Keratinocyte (primary cell): Measurements from ENCODE around the gene DLG2. TPM values are rescaled to one million over a fixed set of nuclear protein-coding genes. Genes with fewer than 3 reads are reported as not detected.

Source experiments
- DNase-seq: peaks from one replicate; pipeline ENCODE4 v3.0.0-alpha.2; 2011; ENCODE audit warnings: low read depth, missing footprints, low spot score
- FAIRE-seq: peaks from 2 replicates; lab custom pipeline; 2011; peaks lifted over from hg19 to GRCh38; lab: Jason Lieb, UNC
- H2AFZ ChIP-seq: 2 replicates; pipeline ENCODE4 v1.6.0; 2012; ENCODE audit warnings: low read length, control low read depth, inconsistent platforms; ENCODE audit not compliant: control insufficient read depth
- H3K27ac ChIP-seq: 2 replicates; pipeline ENCODE4 v1.5.1; 2011; ENCODE audit warnings: low read length; ENCODE audit not compliant: control insufficient read depth, insufficient read depth
- H3K27me3 ChIP-seq: 3 replicates; pipeline ENCODE4 v1.6.0; 2011; ENCODE audit warnings: low read length; ENCODE audit not compliant: control insufficient read depth, insufficient read depth; ENCODE audit errors: extremely low read depth
- H3K36me3 ChIP-seq, 2 experiments: 2 replicates in 1 of 2; 3 replicates in 1 of 2; pipeline ENCODE4 v1.5.1; 2011; ENCODE audit warnings: low read length in 2 of 2, mild to moderate bottlenecking in 1 of 2; ENCODE audit not compliant: control insufficient read depth in 2 of 2, insufficient read depth in 2 of 2; ENCODE audit errors: extremely low read depth in 1 of 2
- H3K4me1 ChIP-seq: 3 replicates; pipeline ENCODE4 v1.5.1; 2011; ENCODE audit warnings: low read length; ENCODE audit not compliant: control insufficient read depth, insufficient read depth; ENCODE audit errors: extremely low read depth
- H3K4me2 ChIP-seq: 3 replicates; pipeline ENCODE4 v1.6.0; 2011; ENCODE audit warnings: low read depth, low read length; ENCODE audit not compliant: control insufficient read depth, insufficient read depth; ENCODE audit errors: extremely low read depth
- H3K4me3 ChIP-seq, 3 experiments: fragments of 200-600 bp in 1 of 3; sonication (generic) in 1 of 3; 2 replicates in 2 of 3; 3 replicates in 1 of 3; pipeline ENCODE4 v1.5.1; 2011 to 2016; ENCODE audit warnings: low read length in 3 of 3, mild to moderate bottlenecking in 3 of 3, control low read depth in 2 of 3, inconsistent platforms in 1 of 3, low read depth in 1 of 3, mixed read lengths in 1 of 3, mixed run types in 1 of 3, moderate library complexity in 1 of 3; ENCODE audit not compliant: control insufficient read depth in 2 of 3, insufficient read depth in 2 of 3; ENCODE audit errors: extremely low read depth in 1 of 3
- H3K79me2 ChIP-seq: 2 replicates; pipeline ENCODE4 v1.6.0; 2012; ENCODE audit warnings: low read length; ENCODE audit not compliant: control insufficient read depth, insufficient read depth
- H3K9ac ChIP-seq: 3 replicates; pipeline ENCODE4 v1.6.0; 2011; ENCODE audit warnings: low read length; ENCODE audit not compliant: control insufficient read depth, insufficient read depth; ENCODE audit errors: extremely low read depth
- H3K9me1 ChIP-seq: 3 replicates; pipeline ENCODE4 v1.6.0; 2011; ENCODE audit warnings: low read length; ENCODE audit not compliant: control insufficient read depth, insufficient read depth; ENCODE audit errors: extremely low read depth
- H3K9me3 ChIP-seq: 2 replicates; pipeline ENCODE4 v1.5.1; 2012; ENCODE audit warnings: low read depth, low read length; ENCODE audit not compliant: control insufficient read depth
- H4K20me1 ChIP-seq: 3 replicates; pipeline ENCODE4 v1.6.0; 2011; ENCODE audit warnings: low read length; ENCODE audit not compliant: control insufficient read depth, insufficient read depth; ENCODE audit errors: extremely low read depth
- CTCF ChIP-seq, 3 experiments: IDR thresholded peaks in 1 of 3; conservative IDR thresholded peaks in 1 of 3; optimal IDR thresholded peaks in 1 of 3; 2 replicates in 2 of 3; 3 replicates in 1 of 3; pipeline versions ENCODE3 to v1.5.1; 2011; ENCODE audit warnings: low read length in 3 of 3, mild to moderate bottlenecking in 3 of 3, moderate library complexity in 2 of 3, control low read depth in 1 of 3, inconsistent platforms in 1 of 3; ENCODE audit not compliant: insufficient read depth in 2 of 3; ENCODE audit errors: extremely low read depth in 1 of 3
- EZH2 ChIP-seq: IDR thresholded peaks from one replicate; pipeline ENCODE4 v1.6.1; 2012; ENCODE audit warnings: inconsistent platforms, mild to moderate bottlenecking, low read length, moderate library complexity
- dilution Hi-C: fragments of 300-500 bp; cut with MboI; formaldehyde crosslinking; loops from one replicate; pipeline ENCODE4 v1.7.0; 2020; ENCODE audit warnings: low sequenced_read_pairs; ENCODE audit not compliant: extremely low pct_ligation_motif_present
- polyA plus RNA-seq, 5 experiments: library from polyadenylated mRNA; depleted of rRNA in 3 of 5; stranded (reverse) in 3 of 5; stranded (forward) in 1 of 5; unstranded in 1 of 5; fragments of >200 nt; gene quantifications; 1 replicate in 1 of 5; 2 replicates in 3 of 5; 3 replicates in 1 of 5; pipeline versions ENCODE4 v1.2.1 to v1.2.3, GENCODE V29; 2011 to 2012; ENCODE audit warnings: missing spikeins in 2 of 5, low read depth in 1 of 5, low replicate concordance in 1 of 5

Gene DLG2
- polyA plus RNA-seq, 1 donor (not counting 4 experiments of a cell fraction or from before 2014, with no cell fraction given): 0.55 TPM

GRCh38 chr11:85385547-85385946 lies 241.6 kb downstream of the DLG2 start:
- dilution Hi-C loops: no loop called here
- H3K9me1 ChIP-seq: no peaks in the 10 kb centered on the region
- FAIRE-seq: no peak
- H3K4me2 ChIP-seq: no peak overlapping the region
- no peaks in the 10 kb centered on the region for H3K4me1 ChIP-seq
- H3K27ac ChIP-seq: no peak overlapping the region
- no peaks in the 10 kb centered on the region for H3K79me2 ChIP-seq
- H3K9me3 ChIP-seq: no peaks in the 10 kb centered on the region
- TF ChIP-seq EZH2: no peak
- TF ChIP-seq CTCF (optimal IDR thresholded peaks at IDR 0.05 in 1 of 3, IDR thresholded peaks at IDR 0.05 in 1 of 3, conservative IDR thresholded peaks at IDR 0.05 in 1 of 3; ENCODE audit: extremely low read depth in 1 of 3, insufficient read depth in 2 of 3, low read length in 3 of 3): no peak
- no peak overlapping the region for H3K4me3 ChIP-seq
- no peak for DNase-seq
- no peaks in the 10 kb centered on the region for H3K36me3 ChIP-seq
- H3K27me3 ChIP-seq: no peaks in the 10 kb centered on the region
- no peaks in the 10 kb centered on the region for H4K20me1 ChIP-seq
- no peak overlapping the region for H2AFZ ChIP-seq
- no peak overlapping the region for H3K9ac ChIP-seq

- FAIRE-seq: no peak
Measured at GRCh38 chr11:85385111-85385510, 242.0 kb downstream of the DLG2 start.

More at GRCh38 chr11:85385111-85385510, 242.0 kb downstream of the DLG2 start:
- Histone ChIP-seq H3K4me2 (no peak overlapping the region), H4K20me1 (no peaks in the 10 kb centered on the region), H3K4me1 (no peaks in the 10 kb centered on the region), H3K4me3 (no peak overlapping the region), H3K27me3 (no peaks in the 10 kb centered on the region), H3K9me1 (no peaks in the 10 kb centered on the region), H3K36me3 (no peaks in the 10 kb centered on the region), H3K9ac (no peak overlapping the region), H3K9me3 (no peaks in the 10 kb centered on the region), H2AFZ (no peak overlapping the region), H3K79me2 (no peaks in the 10 kb centered on the region), H3K27ac (no peak overlapping the region)
- dilution Hi-C loops: no loop called here
- TF ChIP-seq CTCF (optimal IDR thresholded peaks at IDR 0.05 in 1 of 3, IDR thresholded peaks at IDR 0.05 in 1 of 3, conservative IDR thresholded peaks at IDR 0.05 in 1 of 3; ENCODE audit: extremely low read depth in 1 of 3, insufficient read depth in 2 of 3, low read length in 3 of 3) (no peak), EZH2 (no peak)
- DNase-seq: no peak
